ES-I3 (cell line): ENCODE data around the gene ERP27.

Source experiments
- H3K36me3 ChIP-seq: 2 replicates; pipeline ENCODE4 v1.6.1; 2013; ENCODE audit warnings: mild to moderate bottlenecking, low read length, control low read depth, moderate library complexity; ENCODE audit not compliant: insufficient read depth
- H3K4me1 ChIP-seq: 2 replicates; pipeline ENCODE4 v1.6.1; 2013; ENCODE audit warnings: mild to moderate bottlenecking, control low read depth, low read length; ENCODE audit not compliant: insufficient read depth
- H3K9ac ChIP-seq: 2 replicates; pipeline ENCODE4 v1.6.1; 2013; ENCODE audit warnings: low read depth, mild to moderate bottlenecking, low read length, moderate library complexity
- H3K9me3 ChIP-seq: 2 replicates; pipeline ENCODE4 v1.6.1; 2013; ENCODE audit warnings: mild to moderate bottlenecking, low read length, moderate library complexity; ENCODE audit not compliant: control insufficient read depth, insufficient read depth

ERP27 gene

DNA sequence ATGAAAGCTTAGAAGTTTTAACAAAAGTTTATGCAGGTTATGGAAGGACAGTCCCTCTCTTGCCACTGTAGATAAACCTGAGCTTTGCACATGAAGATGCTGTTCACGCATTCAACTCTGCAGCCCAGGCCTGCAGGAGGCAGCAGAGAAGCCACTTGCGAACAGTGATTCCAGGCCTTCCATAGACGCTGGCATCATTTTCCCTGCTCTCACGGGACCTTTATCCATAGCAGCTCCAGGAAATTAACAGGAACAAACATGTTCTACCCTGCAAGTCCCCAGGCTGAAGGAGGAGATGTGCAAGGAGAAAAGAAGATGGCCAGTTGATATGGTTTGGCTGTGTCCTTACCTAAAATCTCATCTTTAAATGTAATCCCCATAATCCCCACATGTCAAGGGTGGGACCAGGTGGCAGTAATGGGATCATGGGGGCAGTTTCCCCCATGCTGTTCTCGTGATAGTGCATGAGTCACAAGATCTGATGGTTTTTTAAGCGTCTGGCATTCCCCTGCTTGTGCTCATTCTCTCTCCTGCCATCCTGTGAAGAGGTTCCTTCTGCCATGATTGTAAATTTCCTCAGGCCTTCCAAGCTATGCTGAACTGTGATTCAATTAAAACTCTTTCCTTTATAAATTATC is 2.0 kb downstream of the ERP27 start:
- Histone ChIP-seq H3K9ac (no peak overlapping the region), H3K36me3 (no peaks in the 10 kb centered on the region), H3K4me1 (no peaks in the 10 kb centered on the region), H3K9me3 (no peaks in the 10 kb centered on the region)

DNA sequence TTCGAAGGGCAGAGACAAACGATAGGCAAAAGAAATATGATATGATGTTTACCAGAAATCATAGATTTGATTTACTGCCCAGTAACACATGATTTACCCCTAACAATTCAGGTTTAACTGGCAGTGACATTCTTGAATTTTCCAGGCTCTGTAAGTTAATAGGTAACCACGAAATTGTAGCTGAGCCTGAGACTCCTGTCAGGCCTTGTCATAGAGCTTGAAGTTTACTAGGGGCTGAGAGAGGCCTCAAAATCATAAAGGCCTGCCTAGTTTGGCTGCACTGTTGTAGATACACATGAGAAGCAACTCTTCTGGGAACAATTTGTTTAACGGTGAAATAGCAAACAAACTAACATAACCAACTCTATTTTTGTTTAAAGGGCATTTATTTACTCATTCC is 3.3 kb downstream of the ERP27 start:
- H3K9me3 ChIP-seq: no peaks in the 10 kb centered on the region
- no peaks in the 10 kb centered on the region for H3K36me3 ChIP-seq
- H3K9ac ChIP-seq: no peak overlapping the region
- no peaks in the 10 kb centered on the region for H3K4me1 ChIP-seq

DNA sequence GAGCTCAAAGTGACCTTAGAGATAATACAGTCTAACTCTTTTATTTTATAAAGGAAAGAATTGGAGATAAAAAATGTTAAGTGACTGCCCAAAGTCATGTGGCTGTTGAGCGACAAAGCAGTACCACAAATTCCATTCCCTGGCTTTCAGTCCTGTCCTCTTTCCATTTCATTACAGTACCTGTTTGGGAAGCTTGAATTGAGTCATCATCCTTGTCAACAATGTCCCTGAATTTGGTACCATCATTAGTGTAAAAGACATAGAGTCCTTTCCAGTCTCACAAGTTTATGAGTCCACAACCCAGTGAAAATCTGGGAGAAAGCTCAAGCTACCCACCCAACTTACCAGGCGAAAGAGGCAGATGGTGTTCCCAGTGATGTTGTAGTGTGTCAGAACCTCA is 3.8 kb downstream of the ERP27 start:
- Histone ChIP-seq H3K9ac (no peak overlapping the region), H3K36me3 (no peaks in the 10 kb centered on the region), H3K9me3 (no peaks in the 10 kb centered on the region)

DNA sequence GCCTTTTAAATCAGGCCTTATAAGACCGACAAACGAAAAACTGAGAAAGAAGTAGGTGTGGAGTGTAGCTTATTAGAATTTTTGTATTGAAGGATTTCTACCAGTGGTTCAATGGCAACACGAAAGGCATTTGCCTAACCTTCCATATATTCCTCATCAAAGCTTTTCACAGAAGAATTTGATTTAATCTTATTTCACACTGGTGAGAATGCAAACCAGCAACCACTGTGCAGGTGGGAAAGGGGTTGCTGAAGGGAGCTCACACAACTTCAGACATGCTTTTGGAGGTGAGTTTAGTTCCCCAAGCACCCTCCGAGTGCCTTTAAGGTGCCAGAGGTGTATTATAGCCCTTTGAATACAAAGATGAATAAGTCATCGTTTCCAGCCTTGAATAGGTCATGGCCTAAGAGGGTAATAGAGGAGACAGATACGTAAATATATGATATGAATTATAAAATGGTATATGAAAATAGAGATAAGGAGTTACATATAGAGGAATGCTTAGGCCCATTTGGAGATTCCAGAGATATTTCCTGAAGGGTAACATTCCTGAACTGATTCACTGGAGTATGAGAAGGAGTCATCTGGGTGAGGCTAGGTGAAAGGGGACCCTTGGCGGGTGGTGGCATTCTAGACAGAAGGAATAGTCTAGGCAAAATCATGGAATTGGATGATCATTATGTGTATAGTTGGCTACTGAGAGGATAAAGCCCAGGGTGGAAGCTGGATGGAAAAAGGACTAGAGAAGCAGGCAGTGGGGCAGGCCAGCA is 6.4 kb downstream of the ERP27 start:
- H3K9me3 ChIP-seq: no peaks in the 10 kb centered on the region
- H3K36me3 ChIP-seq: no peaks in the 10 kb centered on the region
- no peaks in the 10 kb centered on the region for H3K4me1 ChIP-seq
- H3K9ac ChIP-seq: no peak overlapping the region

More for the DNA sequence above, 3.8 kb downstream of the ERP27 start:
- H3K4me1 ChIP-seq: no peaks in the 10 kb centered on the region

DNA sequence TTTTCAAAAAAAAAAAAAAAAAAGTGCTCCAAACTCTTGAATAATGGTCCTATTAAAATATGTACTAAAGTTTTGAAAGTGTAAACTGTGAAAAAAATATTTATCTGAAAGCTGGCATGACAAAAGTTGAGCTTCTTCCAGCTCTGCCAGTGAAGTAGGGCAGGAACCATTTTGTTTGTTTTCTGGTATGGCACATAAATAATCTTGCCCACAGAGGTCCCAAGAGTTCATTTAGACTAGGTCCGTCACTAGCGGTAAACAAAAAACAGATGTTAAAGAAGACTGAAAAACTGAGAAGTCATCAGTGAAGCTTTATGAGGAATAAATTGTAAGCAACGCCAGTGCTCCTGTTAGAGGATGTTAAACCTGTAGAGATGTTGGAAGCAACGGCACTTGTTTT is 7.0 kb downstream of the ERP27 start:
- Histone ChIP-seq H3K36me3 (no peaks in the 10 kb centered on the region), H3K9me3 (no peaks in the 10 kb centered on the region), H3K9ac (no peak overlapping the region), H3K4me1 (no peaks in the 10 kb centered on the region)

DNA sequence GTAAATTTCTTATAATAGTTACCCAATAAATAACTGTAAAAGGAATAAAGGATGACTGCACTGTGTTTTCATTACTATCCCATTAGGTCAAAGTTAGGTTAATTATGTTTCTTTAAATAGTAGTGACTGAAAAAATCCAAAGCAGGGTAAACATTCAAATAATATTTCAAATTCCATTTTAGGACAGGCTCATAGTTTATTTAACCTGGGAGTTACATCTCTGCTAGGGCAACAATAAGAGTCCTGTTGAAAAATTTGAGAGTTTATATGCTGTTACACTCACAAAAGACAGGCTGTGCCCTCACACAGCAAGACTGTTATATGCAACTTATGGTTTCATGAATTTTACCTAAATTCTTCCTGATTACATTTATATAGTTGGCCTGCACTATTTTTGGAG is 8.0 kb downstream of the ERP27 start:
- Histone ChIP-seq H3K36me3 (no peaks in the 10 kb centered on the region), H3K4me1 (no peaks in the 10 kb centered on the region), H3K9ac (no peak overlapping the region), H3K9me3 (no peaks in the 10 kb centered on the region)

DNA sequence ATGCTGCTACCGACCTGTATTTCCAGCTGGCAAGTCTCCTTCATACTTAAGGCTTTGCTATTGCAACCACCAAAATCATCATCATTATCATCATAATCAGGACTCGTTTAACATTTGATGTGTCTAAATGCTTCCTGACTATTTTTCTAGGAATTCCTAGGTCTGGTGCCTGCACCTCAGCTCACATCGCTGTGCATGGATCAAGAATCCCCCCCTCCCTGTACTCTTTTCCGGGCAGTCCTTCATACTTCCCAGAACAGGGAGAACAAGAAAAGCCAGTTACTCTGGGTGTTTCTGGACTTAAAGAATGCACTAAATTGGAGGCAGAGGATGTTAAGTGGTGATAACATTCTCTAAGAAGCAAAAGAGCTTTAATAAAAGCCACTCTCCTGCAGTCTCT is 9.4 kb downstream of the ERP27 start:
- H3K36me3 ChIP-seq: no peaks in the 10 kb centered on the region
- H3K9ac ChIP-seq: no peak overlapping the region
- no peaks in the 10 kb centered on the region for H3K4me1 ChIP-seq
- no peaks in the 10 kb centered on the region for H3K9me3 ChIP-seq

DNA sequence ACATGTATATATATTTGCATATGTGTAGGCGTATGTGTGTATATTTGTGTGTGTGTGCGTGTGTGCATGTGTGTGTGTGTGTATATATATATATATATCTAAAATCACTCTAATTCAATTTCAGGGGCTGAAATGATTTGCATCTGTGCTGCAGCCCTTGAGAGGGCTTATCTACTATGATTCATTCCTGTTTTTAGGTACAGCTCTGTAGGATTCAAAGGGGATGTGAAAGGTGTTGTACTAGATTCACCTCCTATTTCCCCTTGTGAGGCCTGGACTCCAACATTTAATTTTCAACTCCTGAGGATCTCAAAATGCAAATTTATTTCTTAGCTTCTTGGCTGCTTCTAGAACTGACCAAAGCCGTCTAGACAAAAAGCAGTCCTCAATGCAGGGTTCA is 11.1 kb downstream of the ERP27 start:
- no peaks in the 10 kb centered on the region for H3K36me3 ChIP-seq

DNA sequence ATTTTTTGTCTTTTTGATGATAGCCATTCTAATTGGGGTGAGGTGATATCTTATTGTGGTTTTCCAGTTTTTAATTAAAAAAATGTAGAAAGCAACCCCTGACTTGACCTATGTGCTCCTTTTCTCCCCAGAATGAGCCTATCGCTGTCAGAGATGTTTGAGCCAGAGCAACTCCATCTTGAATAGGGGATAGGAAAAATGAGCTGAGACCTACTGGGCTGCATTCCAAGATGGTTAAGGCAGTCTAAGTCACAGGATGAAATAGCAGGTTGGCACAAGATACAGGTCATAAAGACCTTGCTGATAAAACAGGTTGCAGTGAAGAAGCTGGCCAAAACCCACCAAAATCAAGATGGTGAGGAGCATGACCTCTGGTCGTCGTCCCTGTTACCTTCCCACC is 13.8 kb downstream of the ERP27 start:
- H3K4me1 ChIP-seq: no peaks in the 10 kb centered on the region
- no peaks in the 10 kb centered on the region for H3K36me3 ChIP-seq
- no peaks in the 10 kb centered on the region for H3K9me3 ChIP-seq
- no peak overlapping the region for H3K9ac ChIP-seq

More for the DNA sequence above, 11.1 kb downstream of the ERP27 start:
- H3K9ac ChIP-seq: no peak overlapping the region
- no peaks in the 10 kb centered on the region for H3K9me3 ChIP-seq
- no peaks in the 10 kb centered on the region for H3K4me1 ChIP-seq

DNA sequence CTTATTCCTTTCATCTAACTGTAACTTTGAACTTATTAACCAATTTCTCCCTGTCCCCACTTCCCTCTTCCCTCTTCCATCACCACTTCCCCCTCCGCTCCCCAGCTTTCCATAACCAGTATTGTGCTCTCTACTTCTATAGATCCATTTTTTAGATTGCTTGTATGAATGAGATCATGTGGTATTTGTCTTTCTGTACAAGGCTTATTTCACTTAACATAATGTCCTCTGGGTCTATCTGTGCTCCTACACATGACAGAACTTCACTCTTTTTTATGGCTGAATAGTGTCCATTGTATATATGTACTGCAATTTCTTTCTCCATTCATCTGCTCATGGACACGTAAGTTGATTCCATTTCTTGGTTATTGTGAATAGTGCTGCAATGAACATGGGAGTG is 14.4 kb downstream of the ERP27 start:
- Histone ChIP-seq H3K36me3 (no peaks in the 10 kb centered on the region), H3K9me3 (no peaks in the 10 kb centered on the region), H3K9ac (no peak overlapping the region), H3K4me1 (no peaks in the 10 kb centered on the region)

DNA sequence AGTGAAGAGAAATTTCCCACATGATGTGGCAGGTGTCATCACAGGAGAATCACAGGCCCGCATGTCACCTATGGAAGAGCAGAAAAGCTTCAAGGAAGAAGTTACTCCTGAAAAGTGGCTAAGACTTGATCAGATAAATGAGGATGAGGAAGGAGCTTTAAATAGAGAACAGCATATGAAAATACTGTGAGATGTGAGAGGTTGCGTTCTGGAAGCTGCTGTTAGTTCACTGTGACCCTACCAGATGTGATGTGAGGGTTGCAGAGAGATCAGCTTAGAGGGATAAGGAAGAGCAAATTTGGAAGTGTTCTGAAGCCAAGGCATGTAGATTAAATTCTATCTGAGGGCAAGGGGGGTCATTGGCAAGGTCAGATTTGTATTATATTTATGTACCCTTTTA is 17.1 kb downstream of the ERP27 start:
- Histone ChIP-seq H3K36me3 (no peaks in the 10 kb centered on the region), H3K9me3 (peaks cover 3% of the 10 kb centered on the region), H3K9ac (no peak overlapping the region), H3K4me1 (no peaks in the 10 kb centered on the region)

DNA sequence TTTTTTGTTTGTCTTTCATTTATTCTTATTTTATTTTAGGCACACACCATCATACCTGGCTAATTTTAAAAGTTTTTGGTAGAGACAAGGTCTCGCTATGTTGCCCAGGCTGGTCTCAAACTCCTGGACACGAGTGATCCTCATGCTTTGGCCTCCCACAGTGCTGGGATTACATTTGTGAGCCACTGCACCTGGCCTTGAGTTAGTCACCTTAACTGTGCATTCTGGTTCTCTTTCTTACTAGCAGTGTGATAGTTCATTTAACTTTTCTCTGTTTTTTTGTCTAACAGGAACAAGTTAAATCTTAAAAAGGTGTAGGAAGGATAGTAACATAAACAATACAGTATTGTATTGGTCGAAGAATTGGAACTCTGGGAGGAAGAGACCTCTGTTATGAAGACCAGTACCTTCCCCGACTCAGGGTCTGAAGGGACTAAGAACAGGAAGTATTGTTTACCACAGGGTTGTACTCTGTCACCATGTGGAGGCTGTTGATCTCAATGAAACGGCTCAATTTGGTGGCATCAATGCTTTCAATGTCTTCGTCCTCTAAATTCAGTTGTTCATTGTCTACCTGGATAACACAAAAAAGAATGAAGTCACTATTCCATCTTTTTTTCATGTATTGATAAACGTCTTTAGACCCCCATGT is 17.7 kb downstream of the ERP27 start:
- Histone ChIP-seq H3K9ac (no peak overlapping the region), H3K4me1 (no peaks in the 10 kb centered on the region), H3K36me3 (no peaks in the 10 kb centered on the region), H3K9me3 (peaks cover 3% of the 10 kb centered on the region)

DNA sequence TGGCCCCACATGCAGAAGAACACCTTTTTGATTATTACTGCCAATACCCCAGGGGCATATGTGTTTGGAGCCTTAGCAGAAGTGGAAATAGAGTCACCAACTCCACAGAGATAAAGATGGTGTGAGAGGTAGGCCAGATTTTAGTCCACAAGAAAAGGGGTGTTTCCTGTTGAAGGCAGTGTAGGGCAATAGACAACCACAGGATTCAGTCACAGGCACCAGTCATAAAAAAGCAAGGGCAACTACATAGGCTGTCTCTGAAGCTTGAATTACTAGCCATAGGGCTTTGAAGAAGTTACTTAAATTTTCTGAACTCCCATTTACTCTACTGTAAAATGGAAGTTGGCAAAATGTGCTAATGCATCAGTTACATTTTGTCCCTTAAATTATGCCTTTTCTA is 18.9 kb downstream of the ERP27 start:
- peaks cover 3% of the 10 kb centered on the region for H3K9me3 ChIP-seq
- H3K4me1 ChIP-seq: no peaks in the 10 kb centered on the region
- no peaks in the 10 kb centered on the region for H3K36me3 ChIP-seq
- no peak overlapping the region for H3K9ac ChIP-seq

DNA sequence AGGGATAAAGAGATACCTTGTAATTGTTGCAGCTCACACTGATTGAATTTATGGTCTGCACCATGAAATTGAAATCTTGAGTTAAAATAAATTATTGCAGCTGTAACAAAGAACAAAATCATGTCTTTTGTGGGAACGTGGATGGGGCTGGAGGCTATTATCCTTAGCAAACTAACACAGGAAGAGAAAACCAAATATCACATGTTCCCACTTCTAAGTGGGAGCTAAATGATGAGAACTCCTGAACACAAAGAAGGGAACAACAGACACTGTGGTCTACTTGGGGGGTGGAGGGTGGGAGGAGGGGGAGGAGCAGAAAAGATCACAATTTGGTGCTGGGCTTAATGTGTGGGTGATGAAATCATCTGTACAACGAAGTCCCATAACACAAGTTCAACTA is 22.6 kb downstream of the ERP27 start:
- Histone ChIP-seq H3K9ac (no peak overlapping the region), H3K36me3 (no peaks in the 10 kb centered on the region), H3K9me3 (peaks cover 3% of the 10 kb centered on the region), H3K4me1 (no peaks in the 10 kb centered on the region)

DNA sequence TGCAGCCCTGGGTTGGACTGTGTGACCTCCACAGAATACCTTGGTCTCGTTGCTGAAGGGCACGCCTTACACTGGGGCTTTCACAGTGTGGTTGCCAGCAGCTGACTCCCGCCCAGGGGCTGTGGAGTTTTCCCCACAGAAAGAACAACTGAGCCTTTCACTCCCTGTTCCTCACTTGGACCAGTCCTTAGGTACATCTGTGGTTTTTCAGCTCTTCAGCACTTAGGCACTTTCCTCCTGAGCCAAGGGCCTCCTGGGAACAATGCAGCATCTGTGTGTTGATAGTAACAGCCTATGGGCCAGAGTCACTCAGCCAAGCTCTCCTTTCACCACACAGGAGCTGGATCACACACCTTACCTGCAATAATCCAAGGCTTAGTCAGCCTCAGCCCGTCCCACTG is 25.0 kb downstream of the ERP27 start:
- no peaks in the 10 kb centered on the region for H3K36me3 ChIP-seq
- no peak overlapping the region for H3K9ac ChIP-seq
- peaks cover 3% of the 10 kb centered on the region for H3K9me3 ChIP-seq
- no peaks in the 10 kb centered on the region for H3K4me1 ChIP-seq
